HG03159 (cell line): ENCODE results near the gene IKZF3.
"Not testable (repeated sequence)": the region's sequence is repeated elsewhere in the genome, so short reads cannot be mapped to it uniquely, and the experiment has no call there.

Experiments
- ATAC-seq: cut with Tn5 transposase; IDR thresholded peaks from one replicate; pipeline ENCODE4 v1.9.1; 2021; ENCODE audit warnings: mild to moderate bottlenecking, moderate library complexity; ENCODE audit not compliant: unreplicated experiment

IKZF3 gene

DNA sequence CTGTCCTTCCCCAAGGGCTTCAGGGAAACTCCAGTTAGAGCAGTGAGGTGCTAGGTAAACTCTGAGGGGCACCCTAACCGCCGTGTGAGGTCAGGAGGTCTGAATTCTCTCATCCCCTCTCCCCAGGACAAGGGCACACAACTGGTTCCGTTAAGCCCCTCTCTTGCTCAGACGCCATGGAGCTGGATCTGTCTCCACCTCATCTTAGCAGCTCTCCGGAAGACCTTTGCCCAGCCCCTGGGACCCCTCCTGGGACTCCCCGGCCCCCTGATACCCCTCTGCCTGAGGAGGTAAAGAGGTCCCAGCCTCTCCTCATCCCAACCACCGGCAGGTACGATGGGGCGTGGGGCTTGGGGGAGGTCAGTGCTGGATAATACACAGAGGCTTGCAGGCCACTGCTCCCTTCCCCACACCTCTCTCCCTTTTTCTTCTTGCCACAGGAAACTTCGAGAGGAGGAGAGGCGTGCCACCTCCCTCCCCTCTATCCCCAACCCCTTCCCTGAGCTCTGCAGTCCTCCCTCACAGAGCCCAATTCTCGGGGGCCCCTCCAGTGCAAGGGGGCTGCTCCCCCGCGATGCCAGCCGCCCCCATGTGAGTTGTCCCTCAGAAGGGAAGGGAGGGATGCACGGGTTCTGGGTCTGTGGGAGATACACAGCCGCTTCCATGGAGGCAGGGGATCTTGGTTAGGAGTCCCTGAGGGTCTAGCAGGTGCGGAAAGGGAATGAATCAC lies 121.8 kb downstream of the IKZF3 start:
- ATAC-seq = no peak

GRCh38 chr17:39740357-39741111 lies 123.6 kb downstream of the IKZF3 start:
- no peak for ATAC-seq

DNA sequence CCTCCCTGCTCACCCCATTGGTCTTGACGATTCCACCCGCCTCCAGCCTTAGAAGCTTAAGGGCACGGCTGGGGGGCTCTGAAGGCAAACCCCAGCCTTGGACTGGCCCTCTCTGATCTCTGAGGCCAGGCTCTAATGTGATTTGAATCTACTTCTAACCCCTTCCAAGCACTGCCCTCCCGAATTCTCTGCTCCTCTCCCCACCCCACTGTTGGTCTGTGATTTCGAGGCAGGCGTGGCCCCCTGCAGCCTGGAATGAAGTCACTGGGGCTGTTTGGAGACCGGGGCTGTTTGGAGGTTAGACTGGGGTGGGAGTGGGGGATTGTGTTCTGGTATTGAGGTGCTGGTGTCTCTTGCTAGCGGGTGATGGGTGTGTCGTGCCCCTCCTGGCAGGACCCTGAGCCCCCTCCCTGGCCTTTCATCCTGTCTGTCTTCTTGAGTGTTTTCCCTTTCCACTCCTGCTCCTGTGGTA lies 124.2 kb downstream of the IKZF3 start:
- ATAC-seq = no peak

- ATAC-seq = no peak
Observed at GRCh38 chr17:39738983-39739884, 124.9 kb downstream of the IKZF3 start.

- no peak for ATAC-seq
Observed at GRCh38 chr17:39738568-39738901, 125.6 kb downstream of the IKZF3 start.

DNA sequence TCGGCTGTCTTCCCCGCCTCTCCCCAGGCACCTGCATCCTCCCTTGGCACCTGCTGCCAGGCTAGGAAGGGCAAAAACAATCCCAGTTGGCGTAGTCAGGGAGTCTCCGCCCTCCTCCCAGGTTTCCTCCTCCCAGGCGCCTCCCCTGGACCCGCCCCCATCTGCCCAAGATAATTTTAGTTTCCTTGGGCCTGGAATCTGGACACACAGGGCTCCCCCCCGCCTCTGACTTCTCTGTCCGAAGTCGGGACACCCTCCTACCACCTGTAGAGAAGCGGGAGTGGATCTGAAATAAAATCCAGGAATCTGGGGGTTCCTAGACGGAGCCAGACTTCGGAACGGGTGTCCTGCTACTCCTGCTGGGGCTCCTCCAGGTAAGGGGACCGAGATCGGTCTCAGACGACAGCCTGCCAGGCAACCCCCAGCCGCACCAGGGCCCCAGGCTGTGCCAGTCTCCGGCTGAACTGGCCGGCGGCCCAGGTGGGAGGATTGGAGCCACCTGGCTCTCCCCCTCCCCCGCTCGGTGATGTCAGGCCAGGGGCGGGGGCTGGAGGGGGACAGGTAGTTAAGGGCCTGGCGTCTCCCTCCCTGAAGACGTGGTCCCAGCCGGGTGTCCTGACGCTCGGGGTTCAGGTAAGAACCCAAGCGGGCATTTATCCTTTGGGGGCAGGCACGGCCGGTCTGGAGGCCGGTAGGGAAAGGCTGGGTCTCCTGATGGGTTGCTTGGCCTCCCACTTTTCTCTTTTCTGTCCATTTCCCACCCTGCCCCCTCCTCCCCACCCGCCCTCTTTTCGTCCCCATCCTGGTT lies 126.1 kb downstream of the IKZF3 start, which contains the start of gene GRB7:
GRB7 (plus strand) TSS at position 179 of the 808 bp plus-strand sequence. CDS start 4,364 bp downstream, outside the sequence.
- no peak for ATAC-seq

DNA sequence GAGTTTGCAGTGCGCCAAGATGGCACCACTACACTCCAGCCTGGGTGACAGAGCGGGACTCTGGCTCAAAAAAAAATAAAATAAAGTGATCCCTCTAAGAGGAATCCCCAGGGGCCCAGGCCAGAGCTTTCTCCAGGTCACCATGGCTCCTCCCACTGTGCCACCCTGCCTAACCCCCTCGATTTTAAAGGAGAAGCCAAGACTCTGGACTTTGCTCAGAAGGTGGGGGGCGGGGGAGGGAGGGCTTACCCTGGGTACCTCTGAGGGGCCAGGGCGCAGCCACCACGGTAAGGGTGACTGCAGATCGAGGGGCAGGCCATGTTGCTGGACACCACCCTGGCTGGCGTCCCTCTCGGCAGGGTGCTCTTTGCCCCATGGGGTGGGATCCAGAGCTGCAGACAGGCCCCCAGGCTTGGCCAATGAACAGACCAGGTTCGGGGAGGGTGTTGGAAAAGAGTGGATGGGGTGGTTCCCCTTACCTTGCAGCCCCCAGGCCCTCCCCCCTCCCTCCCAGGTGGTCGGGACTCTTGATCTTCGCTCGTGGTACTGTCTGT lies 126.8 kb downstream of the IKZF3 start:
- ATAC-seq = no peak

- no peak for ATAC-seq
Observed at GRCh38 chr17:39736319-39737165, 127.6 kb downstream of the IKZF3 start.

- no peak for ATAC-seq
Observed at GRCh38 chr17:39735882-39736281, 128.2 kb downstream of the IKZF3 start.

GRCh38 chr17:39732586-39732985 lies 131.5 kb downstream of the IKZF3 start:
- ATAC-seq = no peak

- ATAC-seq = peak; percentile 85
Observed at GRCh38 chr17:39730095-39730921, 133.8 kb downstream of the IKZF3 start, which contains the start of gene MIEN1. Gene MIEN1, minus strand, starts transcription at chr17:39730532. Its CDS starts 37 bp downstream, at chr17:39730495.

GRCh38 chr17:39729280-39729851 lies 134.7 kb downstream of the IKZF3 start:
- ATAC-seq = no peak

DNA sequence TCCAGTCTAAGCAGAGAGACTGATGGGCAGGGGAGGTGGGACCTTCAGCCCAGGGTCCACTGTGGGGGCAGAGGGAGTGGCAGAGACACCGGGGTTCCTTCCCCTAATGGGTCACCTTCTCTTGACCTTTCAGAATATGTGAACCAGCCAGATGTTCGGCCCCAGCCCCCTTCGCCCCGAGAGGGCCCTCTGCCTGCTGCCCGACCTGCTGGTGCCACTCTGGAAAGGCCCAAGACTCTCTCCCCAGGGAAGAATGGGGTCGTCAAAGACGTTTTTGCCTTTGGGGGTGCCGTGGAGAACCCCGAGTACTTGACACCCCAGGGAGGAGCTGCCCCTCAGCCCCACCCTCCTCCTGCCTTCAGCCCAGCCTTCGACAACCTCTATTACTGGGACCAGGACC lies 136.6 kb downstream of the IKZF3 start:
- no peak for ATAC-seq

DNA sequence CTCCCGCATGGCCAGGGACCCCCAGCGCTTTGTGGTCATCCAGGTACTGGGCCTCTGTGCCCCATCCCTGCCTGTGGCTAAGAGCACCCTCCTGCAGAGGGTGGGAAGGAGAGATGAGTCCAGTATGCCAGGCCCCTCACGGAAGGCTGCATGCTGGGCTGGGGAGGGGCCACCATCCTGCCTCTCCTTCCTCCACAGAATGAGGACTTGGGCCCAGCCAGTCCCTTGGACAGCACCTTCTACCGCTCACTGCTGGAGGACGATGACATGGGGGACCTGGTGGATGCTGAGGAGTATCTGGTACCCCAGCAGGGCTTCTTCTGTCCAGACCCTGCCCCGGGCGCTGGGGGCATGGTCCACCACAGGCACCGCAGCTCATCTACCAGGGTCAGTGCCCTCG lies 137.5 kb downstream of the IKZF3 start:
- ATAC-seq = no peak

GRCh38 chr17:39725923-39726322 lies 138.2 kb downstream of the IKZF3 start:
- ATAC-seq = not testable (repeated sequence)

DNA sequence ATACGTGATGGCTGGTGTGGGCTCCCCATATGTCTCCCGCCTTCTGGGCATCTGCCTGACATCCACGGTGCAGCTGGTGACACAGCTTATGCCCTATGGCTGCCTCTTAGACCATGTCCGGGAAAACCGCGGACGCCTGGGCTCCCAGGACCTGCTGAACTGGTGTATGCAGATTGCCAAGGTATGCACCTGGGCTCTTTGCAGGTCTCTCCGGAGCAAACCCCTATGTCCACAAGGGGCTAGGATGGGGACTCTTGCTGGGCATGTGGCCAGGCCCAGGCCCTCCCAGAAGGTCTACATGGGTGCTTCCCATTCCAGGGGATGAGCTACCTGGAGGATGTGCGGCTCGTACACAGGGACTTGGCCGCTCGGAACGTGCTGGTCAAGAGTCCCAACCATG lies 139.4 kb downstream of the IKZF3 start:
- ATAC-seq = no peak

DNA sequence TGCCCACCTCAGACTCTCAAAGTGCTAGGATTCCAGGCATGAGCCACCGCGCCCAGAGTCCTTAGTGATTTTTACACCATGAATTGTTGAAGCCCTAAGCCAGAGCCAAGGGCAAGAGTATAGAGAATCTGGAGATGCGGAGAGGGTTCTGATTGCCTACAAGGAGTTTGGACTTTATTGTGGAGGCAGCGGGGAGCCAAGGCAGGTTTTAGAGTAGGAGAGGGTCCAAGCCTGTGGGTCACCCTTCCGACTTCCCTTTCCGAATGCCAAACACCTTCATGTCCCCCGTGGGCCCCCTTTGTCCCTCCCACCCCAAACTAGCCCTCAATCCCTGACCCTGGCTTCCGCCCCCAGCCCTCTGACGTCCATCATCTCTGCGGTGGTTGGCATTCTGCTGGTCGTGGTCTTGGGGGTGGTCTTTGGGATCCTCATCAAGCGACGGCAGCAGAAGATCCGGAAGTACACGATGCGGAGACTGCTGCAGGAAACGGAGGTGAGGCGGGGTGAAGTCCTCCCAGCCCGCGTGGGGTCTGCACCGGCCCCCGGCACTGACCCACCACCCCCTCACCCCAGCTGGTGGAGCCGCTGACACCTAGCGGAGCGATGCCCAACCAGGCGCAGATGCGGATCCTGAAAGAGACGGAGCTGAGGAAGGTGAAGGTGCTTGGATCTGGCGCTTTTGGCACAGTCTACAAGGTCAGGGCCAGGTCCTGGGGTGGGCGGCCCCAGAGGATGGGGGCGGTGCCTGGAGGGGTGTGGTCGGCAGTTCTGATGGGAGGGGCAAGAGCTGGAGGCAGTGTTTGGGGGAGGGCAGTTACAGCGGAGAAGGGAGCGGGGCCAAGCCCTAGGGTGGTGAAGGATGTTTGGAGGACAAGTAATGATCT lies 140.9 kb downstream of the IKZF3 start:
- ATAC-seq = no peak
